Stimulated activated memory B cell treated with anti-CD40 and anti-IgM and Interleukin-4, amounts not matched to agents 10 μg/mL and 1 μg/mL and 100 μg/mL, for 72 hours (primary cell): ENCODE results near the gene EVX2.

ENCODE experiments used
- ATAC-seq: fragments of 150-1000 bp; cut with Tn5 transposase; 2 replicates; pipeline ENCODE4 v1.10.0; 2021
- H3K27ac Mint-ChIP-seq: one replicate; pipeline ENCODE4 v1.8.0; 2022; ENCODE audit warnings: mild to moderate bottlenecking, mixed read lengths
- H3K27me3 Mint-ChIP-seq: one replicate; pipeline ENCODE4 v1.8.0; 2022; ENCODE audit warnings: mixed read lengths
- H3K36me3 Mint-ChIP-seq: one replicate; pipeline ENCODE4 v1.8.0; 2022; ENCODE audit warnings: mixed read lengths
- H3K4me1 Mint-ChIP-seq: one replicate; pipeline ENCODE4 v1.8.0; 2022; ENCODE audit warnings: mixed read lengths
- H3K4me3 Mint-ChIP-seq: one replicate; pipeline ENCODE4 v1.8.0; 2022; ENCODE audit warnings: mild to moderate bottlenecking, moderate library complexity, mixed read lengths
- H3K9me3 Mint-ChIP-seq: one replicate; pipeline ENCODE4 v1.8.0; 2022; ENCODE audit warnings: mixed read lengths

The EVX2 gene

DNA sequence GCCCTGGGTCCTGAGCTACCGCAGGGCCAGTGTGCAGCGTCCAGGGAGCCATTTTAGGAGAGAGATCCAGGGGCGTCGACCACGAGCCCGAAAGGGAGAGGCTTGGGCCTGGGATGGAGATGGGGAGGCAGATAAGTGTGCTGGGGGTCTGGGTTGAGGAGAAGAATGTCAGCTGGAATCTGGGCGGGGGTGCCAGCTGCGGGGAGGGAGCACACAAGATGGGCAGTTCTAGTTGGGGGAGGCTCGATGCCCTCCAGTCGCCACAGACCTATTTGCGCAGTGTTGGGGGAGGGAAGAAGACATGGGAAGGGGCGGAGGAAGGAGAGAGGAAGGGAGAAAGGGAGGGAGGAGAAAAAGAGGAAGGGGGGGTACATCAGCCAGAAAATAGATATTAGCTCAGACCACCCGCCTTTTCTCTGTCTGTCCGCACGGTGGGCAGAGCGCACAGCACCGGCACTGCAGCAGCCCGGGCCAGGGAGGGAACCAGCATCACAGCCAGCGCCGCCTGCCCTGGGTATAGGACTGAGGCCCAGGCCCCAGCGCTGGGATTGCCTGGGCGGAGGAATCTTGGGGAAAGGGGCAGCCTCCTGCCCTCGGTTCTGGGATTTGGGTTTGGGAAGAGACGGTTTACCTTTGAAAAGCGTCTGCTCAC, 21.4 kb upstream of the EVX2 start:
- Mint-ChIP-seq H3K4me1 (peaks cover 8% of the 10 kb centered on the region), H3K27ac (no peak overlapping the region), H3K4me3 (no peak overlapping the region), H3K9me3 (peaks cover 4% of the 10 kb centered on the region), H3K27me3 (peaks cover 79% of the 10 kb centered on the region), H3K36me3 (no peaks in the 10 kb centered on the region)
- ATAC-seq, result no peak

DNA sequence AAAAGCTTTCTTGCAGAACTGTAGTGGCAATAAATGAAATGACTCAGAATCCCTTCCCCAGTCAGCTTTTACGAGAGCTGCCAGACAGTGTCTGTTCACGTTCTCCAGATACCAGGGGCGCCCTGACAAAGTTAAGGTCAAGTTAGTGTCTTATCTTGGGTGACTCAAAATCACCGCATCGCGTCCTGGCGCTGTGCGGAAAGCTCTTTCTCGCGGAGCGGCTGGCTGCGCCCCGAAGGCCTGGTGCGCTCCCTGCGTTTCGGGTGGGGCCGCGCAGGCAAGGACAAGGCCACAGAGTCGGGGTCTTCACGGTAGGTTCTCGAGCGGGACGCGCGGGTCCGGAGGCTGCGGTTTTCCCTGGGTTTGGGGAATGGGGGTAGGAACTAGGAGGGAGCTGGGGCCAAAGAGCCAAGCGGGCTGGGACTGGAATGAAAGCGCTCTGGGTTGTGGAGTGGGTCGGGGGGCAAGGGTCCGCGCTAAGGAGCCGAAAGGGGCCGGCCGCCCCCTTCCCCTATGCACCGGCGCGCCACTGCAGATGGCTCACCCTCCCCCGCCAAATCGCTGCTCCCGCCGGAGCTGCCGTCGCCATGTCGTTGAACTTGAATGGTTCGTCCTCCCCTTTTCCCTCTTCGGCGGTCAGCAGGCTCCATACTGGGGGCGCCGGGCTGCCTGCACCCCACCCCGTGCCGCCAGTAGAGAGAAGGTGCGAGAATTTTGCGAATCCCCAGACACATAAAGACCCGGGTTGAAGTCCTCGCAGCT, 20.7 kb upstream of the EVX2 start:
- no peak overlapping the region for H3K4me3 Mint-ChIP-seq
- H3K27ac Mint-ChIP-seq, result no peak overlapping the region
- H3K4me1 Mint-ChIP-seq, result peaks cover 8% of the 10 kb centered on the region
- peaks cover 4% of the 10 kb centered on the region for H3K9me3 Mint-ChIP-seq
- H3K36me3 Mint-ChIP-seq, result no peaks in the 10 kb centered on the region
- ATAC-seq, result no peak
- peaks cover 80% of the 10 kb centered on the region for H3K27me3 Mint-ChIP-seq

DNA sequence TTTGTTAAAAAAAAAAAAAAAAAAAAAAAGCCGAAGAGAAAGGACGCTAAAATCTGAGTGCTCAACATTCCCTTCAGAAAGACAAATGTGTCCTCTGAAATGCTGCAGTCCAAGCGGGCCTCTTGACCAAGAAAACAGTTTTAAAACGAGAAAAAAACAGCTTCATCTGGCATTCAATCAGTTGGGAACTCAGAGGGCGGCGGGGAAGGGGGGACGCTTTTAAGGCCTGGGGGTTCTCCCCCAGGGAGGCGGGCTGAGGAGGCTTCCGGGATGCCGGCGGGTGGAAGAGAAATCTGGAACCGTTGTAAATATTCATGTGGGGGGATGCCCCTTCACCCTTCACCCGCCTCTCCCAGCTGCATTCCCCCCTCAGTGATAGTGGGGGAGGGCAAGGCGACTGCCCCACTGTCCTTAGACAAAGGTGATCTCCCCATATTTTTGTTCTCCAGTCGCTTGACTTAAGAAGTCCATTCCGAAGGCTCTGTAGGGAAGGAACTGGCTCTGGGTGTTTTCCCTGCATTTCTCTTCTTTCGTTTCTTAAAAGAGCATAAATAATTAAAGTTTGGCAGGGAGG, 20.1 kb upstream of the EVX2 start:
- Mint-ChIP-seq H3K27me3 (peaks cover 80% of the 10 kb centered on the region), H3K4me1 (peaks cover 8% of the 10 kb centered on the region), H3K36me3 (no peaks in the 10 kb centered on the region), H3K27ac (no peak overlapping the region), H3K4me3 (no peak overlapping the region), H3K9me3 (peaks cover 4% of the 10 kb centered on the region)
- ATAC-seq, result no peak

DNA sequence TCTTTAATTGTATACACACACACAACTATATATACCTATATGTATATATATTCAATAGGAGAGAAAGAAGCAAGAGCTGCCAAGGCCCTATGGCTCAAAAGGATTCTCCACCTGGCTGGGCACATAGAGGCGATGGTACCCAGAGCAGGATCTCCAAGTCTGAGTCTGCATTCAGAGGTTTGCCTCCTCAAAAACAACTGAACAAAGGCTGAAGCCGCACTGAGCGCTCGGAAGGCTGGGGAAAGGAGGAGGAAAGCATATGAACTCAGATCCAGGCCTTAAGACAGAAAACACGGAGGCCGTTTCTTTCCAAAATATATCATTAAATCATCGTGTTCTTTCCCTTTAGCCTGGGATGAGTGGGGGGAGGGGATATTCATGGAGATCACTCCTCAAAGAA, 19.4 kb upstream of the EVX2 start:
- Mint-ChIP-seq H3K4me3 (no peak overlapping the region), H3K27ac (no peak overlapping the region), H3K4me1 (peaks cover 8% of the 10 kb centered on the region), H3K27me3 (peaks cover 83% of the 10 kb centered on the region), H3K9me3 (peaks cover 4% of the 10 kb centered on the region), H3K36me3 (no peaks in the 10 kb centered on the region)
- ATAC-seq, result no peak

DNA sequence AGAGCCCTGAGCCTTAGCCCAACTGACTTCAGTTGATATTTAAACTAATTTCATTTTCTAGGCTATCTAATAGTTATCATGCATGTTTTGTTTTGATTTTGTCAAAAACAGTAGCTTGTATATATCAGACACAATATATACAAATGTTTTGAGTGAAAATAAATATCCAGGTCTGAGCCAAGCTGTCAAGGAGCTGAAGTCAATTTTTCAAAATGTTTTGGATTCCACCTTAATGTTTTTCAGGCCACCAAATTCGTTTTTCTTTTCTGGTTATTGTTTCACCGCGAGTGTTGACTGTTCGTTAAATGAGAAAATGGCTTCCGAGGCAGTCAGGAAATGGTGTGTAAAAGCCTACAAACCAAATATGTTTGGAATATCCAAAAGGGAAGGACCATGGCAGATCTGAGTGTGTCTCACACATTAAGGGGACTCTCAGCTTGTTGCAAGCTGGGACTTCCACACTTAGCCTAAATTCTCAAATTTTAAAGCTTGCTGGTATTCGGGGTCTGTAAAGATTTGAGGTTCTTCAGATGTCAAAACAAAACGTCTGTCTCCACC, 18.6 kb upstream of the EVX2 start:
- H3K27me3 Mint-ChIP-seq, result peaks cover 91% of the 10 kb centered on the region

DNA sequence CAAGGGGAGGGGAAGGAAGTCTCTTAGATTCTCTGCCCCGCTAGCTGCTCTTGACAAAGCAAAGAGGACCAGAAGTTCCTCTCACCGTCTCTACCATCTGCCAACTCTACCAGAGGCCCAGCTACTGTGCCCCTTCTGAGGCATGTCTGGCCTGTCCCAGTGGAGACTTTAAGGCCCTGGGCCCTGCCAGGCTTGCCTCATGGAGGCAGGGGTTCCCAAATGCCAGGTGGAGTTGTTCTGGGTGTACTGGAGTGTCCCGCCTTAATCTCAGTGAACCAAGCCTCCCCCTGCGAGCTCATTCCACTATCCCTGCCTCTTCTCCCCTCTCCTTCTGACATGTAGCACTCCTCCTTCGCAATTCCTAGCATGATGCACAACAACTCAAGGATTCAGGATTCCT, 18.1 kb upstream of the EVX2 start:
- H3K4me3 Mint-ChIP-seq, result no peak overlapping the region

More for the DNA sequence above, 18.6 kb upstream of the EVX2 start:
- H3K27ac Mint-ChIP-seq, result no peak overlapping the region
- no peak for ATAC-seq
- H3K4me3 Mint-ChIP-seq, result no peak overlapping the region
- peaks cover 4% of the 10 kb centered on the region for H3K9me3 Mint-ChIP-seq
- H3K36me3 Mint-ChIP-seq, result no peaks in the 10 kb centered on the region
- peaks cover 14% of the 10 kb centered on the region for H3K4me1 Mint-ChIP-seq

DNA sequence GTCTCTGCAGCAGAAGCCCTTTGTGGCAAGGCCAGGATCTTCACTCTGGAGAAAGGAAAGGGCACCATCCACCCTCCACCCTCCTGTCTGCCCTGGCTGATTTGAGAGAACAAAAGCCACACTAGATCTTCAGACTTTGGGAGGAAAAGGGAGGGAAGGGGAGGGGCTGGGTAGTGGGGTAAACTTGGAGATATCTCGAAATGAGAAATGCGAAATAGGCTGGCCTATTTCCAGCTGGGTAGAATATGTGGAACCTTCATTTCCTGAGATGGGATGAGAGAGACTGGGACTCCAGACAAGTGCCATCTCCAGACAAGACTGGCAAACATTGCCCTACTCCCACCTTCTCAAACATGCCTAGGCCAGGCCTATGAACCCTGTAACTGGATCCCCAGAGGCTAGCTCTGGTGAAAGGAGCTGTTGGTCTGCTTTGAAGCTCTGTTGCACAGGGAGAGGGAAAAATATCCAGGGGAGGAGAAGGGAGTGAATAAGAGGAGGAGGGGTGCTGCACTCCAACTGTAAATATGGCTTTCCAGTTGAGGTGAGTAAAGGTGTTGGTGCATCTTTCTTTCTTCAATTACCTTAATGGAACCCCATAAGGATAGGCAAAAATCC, 17.6 kb upstream of the EVX2 start:
- no peak for ATAC-seq
- Mint-ChIP-seq H3K4me1 (peaks cover 23% of the 10 kb centered on the region), H3K36me3 (no peaks in the 10 kb centered on the region), H3K4me3 (no peak overlapping the region), H3K27ac (no peak overlapping the region), H3K27me3 (peaks cover 97% of the 10 kb centered on the region), H3K9me3 (peaks cover 4% of the 10 kb centered on the region)

More for the DNA sequence above, 18.1 kb upstream of the EVX2 start:
- Mint-ChIP-seq H3K27me3 (peaks cover 96% of the 10 kb centered on the region), H3K4me1 (peaks cover 19% of the 10 kb centered on the region), H3K9me3 (peaks cover 4% of the 10 kb centered on the region), H3K36me3 (no peaks in the 10 kb centered on the region), H3K27ac (no peak overlapping the region)
- ATAC-seq, result no peak

DNA sequence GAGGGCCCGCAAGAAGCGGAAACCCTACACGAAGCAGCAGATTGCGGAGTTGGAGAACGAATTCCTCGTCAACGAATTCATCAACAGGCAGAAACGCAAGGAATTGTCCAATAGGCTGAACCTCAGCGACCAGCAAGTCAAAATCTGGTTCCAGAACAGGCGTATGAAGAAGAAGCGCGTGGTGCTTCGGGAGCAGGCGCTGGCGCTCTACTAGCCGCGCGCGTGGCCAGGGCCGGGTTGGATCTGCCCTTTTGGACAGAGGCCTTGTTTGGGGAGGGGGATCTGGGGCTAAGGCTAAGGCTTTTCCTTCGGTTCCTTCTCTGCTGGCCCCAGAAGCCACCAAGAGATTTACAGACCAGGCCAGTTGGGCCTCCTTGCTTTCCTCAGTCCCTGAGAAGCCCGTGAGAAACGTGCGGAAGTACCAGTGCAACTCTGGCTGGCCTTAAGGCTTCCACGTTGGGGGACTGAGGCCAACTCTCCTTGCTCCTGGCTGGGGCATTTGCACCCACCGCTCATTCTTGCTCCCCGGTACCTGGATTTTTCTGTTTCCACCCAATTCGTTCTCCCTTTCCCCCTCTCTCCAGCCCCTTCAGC, 16.9 kb upstream of the EVX2 start:
- Mint-ChIP-seq H3K9me3 (no peaks in the 10 kb centered on the region), H3K4me3 (no peak overlapping the region), H3K36me3 (no peaks in the 10 kb centered on the region)

DNA sequence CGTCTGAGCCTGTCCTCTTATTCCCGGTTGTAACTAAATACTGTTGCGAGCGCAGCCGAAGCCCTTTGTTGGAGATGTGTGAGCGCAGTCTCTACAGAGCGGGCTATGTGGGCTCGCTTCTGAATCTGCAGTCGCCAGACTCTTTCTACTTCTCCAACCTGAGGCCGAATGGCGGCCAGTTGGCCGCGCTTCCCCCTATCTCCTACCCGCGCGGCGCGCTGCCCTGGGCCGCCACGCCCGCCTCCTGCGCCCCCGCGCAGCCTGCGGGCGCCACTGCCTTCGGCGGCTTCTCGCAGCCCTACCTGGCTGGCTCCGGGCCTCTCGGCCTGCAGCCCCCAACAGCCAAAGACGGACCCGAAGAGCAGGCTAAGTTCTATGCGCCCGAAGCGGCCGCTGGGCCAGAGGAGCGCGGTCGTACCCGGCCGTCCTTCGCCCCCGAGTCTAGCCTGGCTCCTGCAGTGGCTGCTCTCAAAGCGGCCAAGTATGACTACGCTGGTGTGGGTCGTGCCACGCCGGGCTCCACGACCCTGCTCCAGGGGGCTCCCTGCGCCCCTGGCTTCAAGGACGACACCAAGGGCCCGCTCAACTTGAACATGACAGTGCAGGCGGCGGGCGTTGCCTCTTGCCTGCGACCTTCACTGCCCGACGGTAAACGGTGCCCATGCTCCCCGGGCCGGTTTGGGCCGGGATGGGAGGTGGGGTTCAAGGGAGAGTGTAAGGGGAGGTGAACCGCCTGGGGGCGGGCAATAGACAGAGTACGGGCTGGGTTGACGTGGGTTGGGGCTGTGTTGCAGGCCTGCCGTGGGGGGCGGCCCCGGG, 16.2 kb upstream of the EVX2 start, which contains the start of gene HOXD12:
Gene HOXD12 (plus strand): TSS at position 68 of the 819 bp plus-strand sequence. CDS start 7 bp downstream, at position 75.
- no peak for ATAC-seq
- Mint-ChIP-seq H3K9me3 (no peaks in the 10 kb centered on the region), H3K36me3 (no peaks in the 10 kb centered on the region), H3K27ac (no peak within 1 kb of the TSS), H3K4me3 (no peak within 1 kb of the TSS), H3K4me1 (peaks cover 17% of the 10 kb centered on the region), H3K27me3 (peaks cover 92% of the 10 kb centered on the region)

More for the DNA sequence above, 16.9 kb upstream of the EVX2 start:
- Mint-ChIP-seq H3K4me1 (peaks cover 17% of the 10 kb centered on the region), H3K27me3 (peaks cover 92% of the 10 kb centered on the region), H3K27ac (no peak overlapping the region)
- no peak for ATAC-seq

DNA sequence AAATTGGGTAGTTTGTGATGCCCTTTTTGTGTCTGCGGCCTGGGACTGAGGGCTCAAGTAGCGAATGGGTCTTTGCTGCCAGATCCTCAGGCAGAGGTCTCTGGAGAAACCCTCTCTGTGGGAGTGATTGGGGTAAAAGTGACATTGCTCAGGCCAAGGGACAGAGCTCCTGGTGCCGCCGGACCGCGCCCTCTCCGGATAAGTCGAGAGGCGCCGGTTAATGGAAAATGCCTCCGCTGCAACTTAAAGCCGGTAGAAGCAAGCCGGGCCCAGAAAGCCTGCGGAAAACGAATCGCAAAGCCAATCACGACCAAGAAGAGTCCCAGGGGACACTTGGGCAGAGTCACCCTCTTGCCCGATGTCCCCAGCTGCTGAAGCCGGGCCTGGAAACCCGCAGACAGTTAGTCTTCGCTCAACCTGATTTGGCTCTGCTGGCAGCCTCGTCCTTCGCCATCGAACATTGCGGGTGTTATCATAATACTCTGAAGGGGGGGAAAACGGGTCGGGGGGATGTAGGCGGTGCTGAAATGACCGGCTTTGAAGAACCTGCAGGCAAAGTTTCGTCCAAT, 15.5 kb upstream of the EVX2 start:
- Mint-ChIP-seq H3K36me3 (no peaks in the 10 kb centered on the region), H3K4me3 (no peak overlapping the region), H3K27ac (no peak overlapping the region), H3K27me3 (peaks cover 92% of the 10 kb centered on the region), H3K9me3 (no peaks in the 10 kb centered on the region), H3K4me1 (peaks cover 17% of the 10 kb centered on the region)
- no peak for ATAC-seq

DNA sequence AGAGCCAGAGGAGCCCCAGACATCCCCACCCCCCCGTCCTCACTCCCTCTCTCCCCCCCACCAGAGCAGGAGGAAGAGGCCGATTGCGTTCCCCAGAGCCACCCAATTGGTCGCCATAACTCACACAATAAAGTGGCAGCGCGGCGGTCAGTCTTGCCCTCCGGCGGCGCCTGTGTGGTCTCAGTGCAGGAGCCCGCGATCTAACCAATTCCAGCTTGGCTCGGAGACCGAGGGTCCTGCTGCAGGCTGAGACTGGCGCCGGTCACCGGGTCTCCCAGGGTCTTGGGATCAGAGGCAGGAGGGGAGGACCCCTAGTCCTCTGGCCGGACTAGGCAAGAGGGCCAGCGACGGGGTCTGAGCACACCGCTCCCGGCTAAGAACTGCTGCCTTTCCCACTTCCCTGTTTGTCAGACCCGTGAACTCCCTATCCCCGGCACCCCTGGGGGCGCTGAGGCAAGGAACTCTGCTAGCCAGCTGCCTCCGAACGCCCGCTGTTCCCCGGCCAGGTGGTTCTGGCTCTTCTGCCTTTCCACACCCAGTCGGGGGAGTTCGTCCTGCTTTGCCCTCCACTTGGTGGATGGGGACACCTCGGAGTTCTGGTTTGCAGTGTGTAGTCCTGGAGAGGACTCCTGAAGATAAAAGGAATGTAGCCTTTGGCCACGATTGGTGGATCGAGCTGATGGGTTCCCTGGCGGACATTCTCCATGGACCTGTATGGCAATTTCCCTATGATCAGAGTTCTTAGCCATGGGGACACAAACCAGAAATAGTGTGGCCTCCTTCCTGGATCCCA, 14.8 kb upstream of the EVX2 start:
- H3K27ac Mint-ChIP-seq, result no peak overlapping the region
- peaks cover 17% of the 10 kb centered on the region for H3K4me1 Mint-ChIP-seq
- no peak overlapping the region for H3K4me3 Mint-ChIP-seq
- no peak for ATAC-seq
- H3K36me3 Mint-ChIP-seq, result no peaks in the 10 kb centered on the region
- peaks cover 92% of the 10 kb centered on the region for H3K27me3 Mint-ChIP-seq
- H3K9me3 Mint-ChIP-seq, result no peaks in the 10 kb centered on the region

DNA sequence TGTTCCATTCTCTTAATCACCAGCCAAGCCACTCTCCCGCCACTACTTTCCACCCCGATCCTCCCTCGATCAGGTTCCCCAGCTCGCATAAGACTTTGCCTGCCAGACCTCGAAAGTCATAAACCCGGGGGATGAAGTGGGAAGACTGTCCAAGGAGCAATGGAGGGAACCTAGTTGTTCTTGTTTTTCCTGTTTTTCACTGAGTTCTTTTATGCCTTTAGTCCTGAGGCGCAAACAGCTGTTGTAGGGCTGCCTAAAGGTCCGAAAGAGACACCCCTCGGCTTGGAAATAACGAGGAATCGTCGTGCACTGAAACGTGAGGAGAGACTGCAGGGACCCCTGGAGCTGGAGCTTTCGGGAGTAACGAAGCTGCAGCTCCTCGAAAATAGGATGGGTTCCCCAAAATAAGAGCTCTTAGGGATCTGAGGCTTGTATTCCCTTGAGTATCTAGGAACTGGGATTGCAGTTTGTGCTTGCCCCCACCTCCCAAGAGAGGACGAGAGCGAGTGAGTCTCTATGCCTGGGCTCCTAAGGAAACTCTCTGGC, 14.1 kb upstream of the EVX2 start:
- Mint-ChIP-seq H3K27me3 (peaks cover 92% of the 10 kb centered on the region), H3K4me3 (peak overlapping the region; percentile 73), H3K4me1 (peaks cover 17% of the 10 kb centered on the region), H3K27ac (no peak overlapping the region), H3K9me3 (no peaks in the 10 kb centered on the region), H3K36me3 (no peaks in the 10 kb centered on the region)
- no peak for ATAC-seq
